ENCODE data around the gene FLOT2. TPM values are rescaled to one million over a fixed set of nuclear protein-coding genes. Genes with fewer than 3 reads are reported as not detected.

Gene FLOT2
- total and polyA plus RNA-seq, 2 donors (not counting 1 experiment from before 2014, with no cell fraction given): 196 to 270 TPM

- peak overlapping the region; percentile 91 for H3K4me2 ChIP-seq (replicated peaks; ENCODE audit: low read depth, low read length, poor library complexity, severe bottlenecking)
- H3K4me3 ChIP-seq (ENCODE audit: control extremely low read depth in 1 of 5, extremely low read depth in 1 of 5, insufficient read depth in 1 of 5, low read depth in 2 of 5, low read length in 4 of 5): peak overlapping the region; percentile 68 to 90 (median 76)
- CTCF ChIA-PET: interaction anchor here (0.5 to 9.1 kb wide), 23 partner anchors 9 to 190 kb away, joined by 3 to 137 read pairs (median 6); partner anchors contain the start of genes FAM222B, NEK8, PROCA1 and RPL23A
- POLR2A ChIA-PET: interaction anchor here (0.7 to 2.1 kb wide), 7 partner anchors 9 to 175 kb away, joined by 3 to 17 read pairs (median 6); partner anchors contain the start of genes FAM222B and NEK8
- H3K27ac Mint-ChIP-seq: peak overlapping the region; percentile 88
- TF ChIP-seq EZH2 (IDR thresholded peaks at IDR 0.05; ENCODE audit: borderline replicate concordance, insufficient read depth, low read depth, low read length, poor library complexity, severe bottlenecking): no peak
- intact Hi-C loops (cut with micrococcal nuclease): loop anchor here (1.0 to 5.0 kb wide), 4 partner anchors 13 to 255 kb away; partner anchors contain the start of genes BLTP2 and PHF12
- H3K9me3 Mint-ChIP-seq (ENCODE audit: insufficient read depth): no peaks in the 10 kb centered on the region
- peaks cover 51% of the 10 kb centered on the region for H3K79me2 ChIP-seq (ENCODE audit: control insufficient read depth, insufficient read depth, low read length)
- peak overlapping the region; percentile 87 for H3K9ac ChIP-seq (ENCODE audit: low read length)
- peak overlapping the region; percentile 94 for H2AFZ ChIP-seq (ENCODE audit: insufficient read depth, low read depth, low read length, poor library complexity, severe bottlenecking)
- no peaks in the 10 kb centered on the region for H3K27me3 ChIP-seq (replicated peaks in 1 of 4; ENCODE audit: control extremely low read depth in 1 of 4, control insufficient read depth in 3 of 4, insufficient read depth in 4 of 4, low read length in 3 of 4)
- H3K27me3 Mint-ChIP-seq: no peaks in the 10 kb centered on the region
- ATAC-seq (ENCODE audit: low read depth) (peak; percentile 40), DNase-seq (no peak)
- H3K4me1 Mint-ChIP-seq: peaks cover 39% of the 10 kb centered on the region
- peaks cover 0 to 21% of the 10 kb centered on the region in 2 experiments for H3K36me3 ChIP-seq (replicated peaks in 1 of 2; ENCODE audit: control extremely low read depth in 1 of 2, control insufficient read depth in 1 of 2, extremely low read depth in 1 of 2, insufficient read depth in 2 of 2, low read length in 1 of 2)
- H3K9me3 ChIP-seq (ENCODE audit: control extremely low read depth in 1 of 3, control insufficient read depth in 2 of 3, insufficient read depth in 1 of 3, low read length in 2 of 3): no peaks in the 10 kb centered on the region
- WGBS (ENCODE audit: insufficient coverage): 3% methylated on average over 61 of the region's 62 CpGs
- H3K4me3 Mint-ChIP-seq: peak overlapping the region; percentile 88
- H3K27ac ChIP-seq (ENCODE audit: low read length in 2 of 2): peak overlapping the region; percentile 61 to 77
- no peaks in the 10 kb centered on the region for H4K20me1 ChIP-seq (ENCODE audit: control insufficient read depth, insufficient read depth, low read length, poor library complexity, severe bottlenecking)
- H3K4me1 ChIP-seq (ENCODE audit: control insufficient read depth in 2 of 2, insufficient read depth in 2 of 2, low read length in 2 of 2): peaks cover 21 to 36% of the 10 kb centered on the region in 2 donors
Observed at GRCh38 chr17:28901866-28902818, 4.6 kb upstream of the FLOT2 start.

GRCh38 chr17:28900986-28901726, 3.6 kb upstream of the FLOT2 start:
- TF ChIP-seq EZH2 (IDR thresholded peaks at IDR 0.05; ENCODE audit: borderline replicate concordance, insufficient read depth, low read depth, low read length, poor library complexity, severe bottlenecking): no peak
- TF ChIP-seq CTCF (IDR thresholded peaks at IDR 0.05): no peak
- intact Hi-C loops (cut with micrococcal nuclease): loop anchor here (5.0 kb wide), 2 partner anchors 34 to 254 kb away; partner anchors contain the start of gene BLTP2
- Mint-ChIP-seq H3K27me3 (no peaks in the 10 kb centered on the region), H3K4me1 (peaks cover 46% of the 10 kb centered on the region), H3K9me3 (ENCODE audit: insufficient read depth) (no peaks in the 10 kb centered on the region), H3K4me3 (peak overlapping the region; percentile 88), H3K27ac (peak overlapping the region; percentile 41)
- no peaks in the 10 kb centered on the region for H3K27me3 ChIP-seq (replicated peaks in 1 of 4; ENCODE audit: control extremely low read depth in 1 of 4, control insufficient read depth in 3 of 4, insufficient read depth in 4 of 4, low read length in 3 of 4)
- peaks cover 0 to 11% of the 10 kb centered on the region in 2 experiments for H3K36me3 ChIP-seq (replicated peaks in 1 of 2; ENCODE audit: control extremely low read depth in 1 of 2, control insufficient read depth in 1 of 2, extremely low read depth in 1 of 2, insufficient read depth in 2 of 2, low read length in 1 of 2)
- H4K20me1 ChIP-seq (ENCODE audit: control insufficient read depth, insufficient read depth, low read length, poor library complexity, severe bottlenecking): peaks cover 4% of the 10 kb centered on the region
- H3K27ac ChIP-seq (ENCODE audit: low read length in 2 of 2): no peak overlapping the region
- POLR2A ChIA-PET: interaction anchor here (0.9 to 2.1 kb wide), 2 partner anchors 48 to 58 kb away, joined by 5 to 12 read pairs; partner anchors contain the start of gene FAM222B
- no peaks in the 10 kb centered on the region for H3K9me3 ChIP-seq (ENCODE audit: control extremely low read depth in 1 of 3, control insufficient read depth in 2 of 3, insufficient read depth in 1 of 3, low read length in 2 of 3)
- DNase-seq: no peak
- peaks cover 25 to 42% of the 10 kb centered on the region in 2 donors for H3K4me1 ChIP-seq (ENCODE audit: control insufficient read depth in 2 of 2, insufficient read depth in 2 of 2, low read length in 2 of 2)
- H2AFZ ChIP-seq (ENCODE audit: insufficient read depth, low read depth, low read length, poor library complexity, severe bottlenecking): no peak overlapping the region
- H3K79me2 ChIP-seq (ENCODE audit: control insufficient read depth, insufficient read depth, low read length): peaks cover 61% of the 10 kb centered on the region
- H3K4me3 ChIP-seq (ENCODE audit: control extremely low read depth in 1 of 5, extremely low read depth in 1 of 5, insufficient read depth in 1 of 5, low read depth in 2 of 5, low read length in 4 of 5): peak overlapping the region in 2 of 5 experiments; percentile 76 to 90
- H3K4me2 ChIP-seq (replicated peaks; ENCODE audit: low read depth, low read length, poor library complexity, severe bottlenecking): peak overlapping the region; percentile 91
- ATAC-seq (ENCODE audit: low read depth): no peak
- no peak overlapping the region for H3K9ac ChIP-seq (ENCODE audit: low read length)
- CTCF ChIA-PET: interaction anchor here (0.5 to 9.1 kb wide), 12 partner anchors 8 to 189 kb away, joined by 3 to 137 read pairs (median 9); partner anchors contain the start of genes FAM222B, NEK8, PROCA1 and TLCD1
- WGBS (ENCODE audit: insufficient coverage): 77% methylated on average over 24 of the region's 24 CpGs

Measured in B cell (primary cell).